GM12865 (cell line): ENCODE measurements around the gene LZTR1.
A peak's percentile ranks its signal among the peaks of the same experiment; 100 is the strongest.

Experiments used
- DNase-seq: peaks from one replicate; pipeline ENCODE4 v3.0.0; 2010; ENCODE audit warnings: low read depth
- H3K4me3 ChIP-seq: 2 replicates; pipeline ENCODE4 v1.5.1; 2011; ENCODE audit warnings: mild to moderate bottlenecking, low read depth, low read length, control low read depth
- CTCF ChIP-seq: IDR thresholded peaks from 2 replicates; pipeline ENCODE4 v1.5.1; 2011; ENCODE audit warnings: low read length, control low read depth, low read depth, inconsistent platforms; ENCODE audit not compliant: insufficient read depth; ENCODE audit errors: missing control alignments

Gene LZTR1

DNA sequence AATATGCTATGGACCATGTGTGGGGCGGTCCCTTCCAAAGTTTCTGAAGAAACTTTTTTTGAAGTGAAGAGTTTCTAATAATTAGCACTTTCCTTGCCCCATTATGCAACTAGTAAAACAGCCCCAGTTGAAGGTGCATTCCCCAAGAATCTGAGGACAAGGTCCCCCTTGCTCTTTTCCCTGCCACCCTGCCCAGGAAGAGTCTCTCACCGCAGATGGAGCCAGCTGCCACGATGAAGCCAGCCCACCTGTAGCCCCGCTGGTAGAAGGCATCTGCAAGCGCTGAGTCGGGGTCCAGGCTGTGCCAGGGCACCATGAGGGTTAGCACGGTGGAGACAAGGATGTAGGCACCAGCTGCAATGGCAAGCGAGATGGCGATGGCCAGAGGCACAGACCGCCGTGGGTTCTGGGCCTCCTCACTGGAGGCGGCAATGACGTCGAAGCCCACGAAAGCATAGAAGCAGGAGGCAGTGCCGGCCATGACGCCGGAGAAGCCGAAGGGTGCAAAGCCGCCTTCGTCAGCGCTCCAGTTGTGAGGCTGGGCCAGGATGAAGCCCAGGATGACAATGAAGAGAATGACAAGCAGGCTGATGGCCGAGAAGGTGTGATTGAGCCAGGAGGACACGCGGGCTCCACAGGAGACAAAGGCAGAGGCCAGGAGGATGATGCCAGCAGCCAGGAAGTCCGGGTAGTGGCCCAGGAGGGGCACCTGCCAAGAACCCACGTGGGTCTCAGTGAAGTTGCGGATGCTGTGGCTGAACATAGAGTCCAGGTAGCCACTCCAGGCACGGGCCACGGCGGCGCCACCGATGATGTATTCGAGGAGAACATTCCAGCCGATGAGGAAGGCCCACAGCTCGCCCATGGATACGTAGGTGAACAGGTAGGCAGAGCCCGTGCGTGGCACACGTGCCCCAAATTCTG is 48.8 kb downstream of the LZTR1 start:
- no peak for TF ChIP-seq CTCF
- H3K4me3 ChIP-seq = no peak overlapping the region
- DNase-seq = no peak

DNA sequence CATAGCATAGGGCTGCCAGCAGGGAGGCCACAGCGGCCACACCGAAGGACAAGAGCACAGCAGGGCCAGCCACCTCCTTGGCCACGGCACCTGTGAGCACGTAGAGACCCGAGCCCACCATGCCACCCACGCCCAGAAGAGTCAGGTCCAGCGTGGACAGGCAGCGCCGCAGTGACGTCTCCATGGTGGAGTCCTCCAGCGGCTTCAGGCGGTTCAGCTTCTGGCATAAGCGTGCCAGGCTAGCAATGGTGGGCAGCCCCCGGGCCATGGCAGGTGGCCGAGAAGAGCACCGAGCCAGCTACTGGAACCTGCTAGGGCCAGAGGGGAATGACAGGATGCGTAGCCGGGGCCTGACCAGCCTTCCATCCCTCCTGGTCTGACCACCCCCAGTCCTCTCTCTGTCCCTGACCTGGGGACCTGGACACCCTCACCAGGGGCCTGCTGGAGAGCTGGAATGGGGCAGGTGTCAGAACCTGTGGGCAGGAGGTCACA is 49.5 kb downstream of the LZTR1 start:
- DNase-seq = no peak
- no peak overlapping the region for H3K4me3 ChIP-seq
- no peak for TF ChIP-seq CTCF

DNA sequence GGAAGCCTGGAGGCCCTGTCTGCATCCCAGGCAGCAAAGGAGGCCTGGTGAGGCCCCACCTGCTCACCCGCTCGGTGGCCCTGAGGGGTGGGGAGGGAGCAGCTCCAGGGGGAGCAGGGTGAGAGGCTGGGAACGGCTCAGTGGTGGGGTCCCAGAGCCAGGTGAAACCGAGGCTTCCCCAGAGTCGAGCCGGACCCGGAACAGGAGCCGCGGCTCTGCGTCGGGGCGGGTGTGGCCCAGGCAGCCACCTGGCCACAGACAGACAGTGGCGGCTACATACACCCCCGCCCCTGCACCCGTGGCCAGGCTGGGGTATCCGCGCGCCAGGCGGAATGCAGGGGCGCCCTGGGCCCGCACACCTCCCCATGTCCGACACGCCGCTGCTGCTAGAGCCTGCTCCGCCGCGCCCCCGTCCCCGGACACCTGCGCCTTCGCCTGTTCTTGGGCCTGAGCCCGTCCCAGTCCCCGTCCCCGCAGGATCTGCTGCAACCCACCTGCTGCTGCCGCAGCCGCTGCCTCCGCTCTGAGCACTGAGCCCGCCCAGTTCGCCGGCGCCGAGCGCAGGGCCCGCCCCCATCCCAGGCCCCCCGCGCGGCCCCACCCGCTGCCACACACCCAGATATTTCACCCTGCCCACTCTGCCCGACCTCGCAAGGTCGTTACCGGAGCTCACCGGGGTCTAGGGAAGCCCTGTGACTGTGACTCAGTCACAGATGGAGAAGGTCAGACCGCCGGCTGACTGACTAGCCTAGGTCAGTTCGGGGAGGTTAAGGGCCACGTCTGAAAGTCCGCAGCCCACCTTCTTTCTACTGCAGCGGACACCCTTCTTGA is 50.2 kb downstream of the LZTR1 start, which contains the start of gene SLC7A4:
SLC7A4 (minus strand) TSS at position 525 of the 831 bp plus-strand sequence. CDS start 749 bp downstream, outside the sequence.
- H3K4me3 ChIP-seq = no peak within 1 kb of the TSS
- no peak for TF ChIP-seq CTCF
- no peak for DNase-seq

DNA sequence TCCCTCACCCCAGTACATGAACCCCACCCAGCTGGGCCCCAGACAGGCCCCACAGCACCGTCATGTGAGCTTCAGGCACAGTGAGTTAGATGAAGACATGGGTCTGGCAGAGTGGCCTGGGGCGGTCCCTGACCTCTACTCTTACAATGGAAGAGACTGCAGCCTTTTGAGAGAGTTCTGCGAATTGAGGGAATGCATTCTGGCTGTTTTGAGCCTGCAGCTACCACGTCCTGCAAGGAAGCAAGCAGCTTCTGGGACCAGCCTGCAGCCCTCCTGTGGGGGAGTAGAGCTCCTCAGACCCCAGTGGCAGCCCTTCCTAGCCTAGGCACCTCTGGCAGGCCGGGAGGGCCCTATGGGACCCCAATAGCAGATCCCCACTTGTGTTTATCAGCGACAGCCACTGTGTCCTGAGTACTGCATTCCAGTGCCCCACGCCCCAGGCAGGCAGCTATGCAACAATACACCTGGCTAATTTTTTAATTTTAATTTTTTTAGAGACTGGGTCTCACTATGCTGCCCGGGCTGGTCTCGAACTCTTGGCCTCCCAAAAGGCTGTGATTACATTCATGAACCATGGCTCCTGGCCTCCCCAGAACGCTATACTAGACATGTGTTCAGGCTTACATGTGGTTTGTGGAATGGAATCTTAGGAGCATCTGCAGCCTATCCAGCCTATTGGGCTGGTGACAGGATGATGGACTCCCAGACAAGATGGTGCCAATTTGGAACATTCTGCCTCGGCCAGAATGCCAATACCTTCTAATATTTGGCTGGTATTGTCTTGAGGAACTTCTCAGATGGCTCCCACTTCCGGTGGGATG is 51.0 kb downstream of the LZTR1 start:
- DNase-seq = no peak
- H3K4me3 ChIP-seq = no peak overlapping the region
- no peak for TF ChIP-seq CTCF

- TF ChIP-seq CTCF = no peak
- H3K4me3 ChIP-seq = no peak overlapping the region
- DNase-seq = peak; percentile 41
Observed at GRCh38 chr22:21033895-21034294, 51.8 kb downstream of the LZTR1 start.

GRCh38 chr22:21034989-21035388 is 52.9 kb downstream of the LZTR1 start:
- DNase-seq = no peak
- no peak for TF ChIP-seq CTCF
- H3K4me3 ChIP-seq = no peak overlapping the region
